Ishikawa (cell line): ENCODE results near the gene CFAP161.
A peak's percentile ranks its signal among the peaks of the same experiment; 100 is the strongest.

Experiments
- CEBPB ChIP-seq: IDR thresholded peaks from 2 replicates; pipeline ENCODE4 v1.6.1; 2012
- CREB1 ChIP-seq: IDR thresholded peaks from 2 replicates; pipeline ENCODE4 v1.6.1; 2012; ENCODE audit warnings: low read depth
- EGR1 ChIP-seq: IDR thresholded peaks from 2 replicates; pipeline ENCODE4 v1.6.1; 2012
- EP300 ChIP-seq: IDR thresholded peaks from 2 replicates; pipeline ENCODE4 v1.6.1; 2012; ENCODE audit warnings: borderline replicate concordance
- FOXM1 ChIP-seq: IDR thresholded peaks from 2 replicates; pipeline ENCODE4 v1.6.1; 2012; ENCODE audit warnings: low read depth, borderline replicate concordance
- NFIC ChIP-seq: IDR thresholded peaks from 2 replicates; pipeline ENCODE4 v1.6.1; 2012
- RAD21 ChIP-seq: IDR thresholded peaks from 2 replicates; pipeline ENCODE4 v1.6.1; 2012; ENCODE audit warnings: low read depth
- REST ChIP-seq: IDR thresholded peaks from 2 replicates; pipeline ENCODE4 v1.6.1; 2012; ENCODE audit warnings: low read depth, mild to moderate bottlenecking
- TAF1 ChIP-seq: IDR thresholded peaks from 2 replicates; pipeline ENCODE4 v1.6.1; 2012; ENCODE audit warnings: low read depth, mild to moderate bottlenecking
- TCF12 ChIP-seq: IDR thresholded peaks from 2 replicates; pipeline ENCODE4 v1.6.1; 2012; ENCODE audit warnings: low read depth
- TEAD4 ChIP-seq: IDR thresholded peaks from 2 replicates; pipeline ENCODE4 v1.6.1; 2012
- YY1 ChIP-seq: IDR thresholded peaks from 2 replicates; pipeline ENCODE4 v1.6.1; 2012; ENCODE audit warnings: low read depth
- ZBTB7A ChIP-seq: IDR thresholded peaks from 2 replicates; pipeline ENCODE4 v1.6.1; 2012; ENCODE audit warnings: low read depth
- TF ChIP-seq, protein P1 (sequence below): IDR thresholded peaks from 2 replicates; pipeline ENCODE4 v1.6.1; 2012
- TF ChIP-seq, protein P2 (sequence below): IDR thresholded peaks from 2 replicates; pipeline ENCODE4 v1.6.1; 2012

Gene CFAP161, protein sequence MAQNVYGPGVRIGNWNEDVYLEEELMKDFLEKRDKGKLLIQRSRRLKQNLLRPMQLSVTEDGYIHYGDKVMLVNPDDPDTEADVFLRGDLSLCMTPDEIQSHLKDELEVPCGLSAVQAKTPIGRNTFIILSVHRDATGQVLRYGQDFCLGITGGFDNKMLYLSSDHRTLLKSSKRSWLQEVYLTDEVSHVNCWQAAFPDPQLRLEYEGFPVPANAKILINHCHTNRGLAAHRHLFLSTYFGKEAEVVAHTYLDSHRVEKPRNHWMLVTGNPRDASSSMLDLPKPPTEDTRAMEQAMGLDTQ

GRCh38 chr15:81133782-81134461 is at the start of gene CFAP161:
TSS of gene CFAP161 (plus strand) at chr15:81134270. CDS start at chr15:81134330, 60 bp downstream.
- TF ChIP-seq, protein P1, sequence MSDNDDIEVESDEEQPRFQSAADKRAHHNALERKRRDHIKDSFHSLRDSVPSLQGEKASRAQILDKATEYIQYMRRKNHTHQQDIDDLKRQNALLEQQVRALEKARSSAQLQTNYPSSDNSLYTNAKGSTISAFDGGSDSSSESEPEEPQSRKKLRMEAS = 0 out of 2 replicates have a peak, but pooled peaks have one; percentile 18
- no peak for TF ChIP-seq RAD21

DNA sequence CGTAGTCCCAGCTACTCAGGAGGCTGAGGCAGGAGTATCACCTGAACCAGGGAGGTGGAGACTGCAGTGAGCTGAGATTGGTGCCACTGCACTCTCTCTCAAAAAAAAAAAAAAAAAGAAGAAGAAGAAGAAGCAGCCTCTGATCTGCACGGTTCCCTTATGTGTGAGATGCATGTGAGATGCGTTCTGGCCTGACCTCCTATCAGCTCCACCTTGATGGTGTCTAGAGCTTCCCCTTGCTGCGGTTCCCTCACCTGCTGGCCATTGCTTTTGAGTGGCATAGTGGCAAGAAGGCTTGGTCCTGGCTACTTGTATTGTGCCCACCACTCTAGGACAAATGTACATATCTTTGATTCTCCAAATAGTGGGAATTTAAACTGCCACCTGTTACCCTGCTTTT is 49.4 kb upstream of the CFAP161 start:
- no peak for TF ChIP-seq REST
- TF ChIP-seq CREB1 = no peak
- TF ChIP-seq CEBPB = no peak
- TF ChIP-seq RAD21 = no peak
- TF ChIP-seq TEAD4 = no peak
- TF ChIP-seq EP300 = no peak
- TF ChIP-seq YY1 = no peak
- TF ChIP-seq EGR1 = no peak

DNA sequence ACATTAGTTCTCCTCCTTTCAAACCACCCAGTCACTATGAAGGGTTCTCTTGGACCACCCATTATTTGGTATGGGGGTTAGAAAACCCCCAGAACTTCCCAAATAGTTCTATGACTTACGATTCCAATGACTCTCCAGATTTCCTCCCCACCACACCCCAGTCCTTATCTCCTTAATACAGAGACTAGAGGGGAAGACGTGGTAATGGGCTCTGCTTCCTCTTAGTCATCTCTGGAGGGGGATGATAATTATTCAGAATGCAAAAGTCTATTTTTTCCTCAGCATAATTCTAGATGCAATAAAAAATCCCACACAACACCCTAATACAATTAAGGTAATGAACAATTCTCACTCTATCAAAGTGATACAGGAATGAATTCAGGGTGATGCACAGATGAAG is 48.9 kb upstream of the CFAP161 start:
- TF ChIP-seq, protein P2, sequence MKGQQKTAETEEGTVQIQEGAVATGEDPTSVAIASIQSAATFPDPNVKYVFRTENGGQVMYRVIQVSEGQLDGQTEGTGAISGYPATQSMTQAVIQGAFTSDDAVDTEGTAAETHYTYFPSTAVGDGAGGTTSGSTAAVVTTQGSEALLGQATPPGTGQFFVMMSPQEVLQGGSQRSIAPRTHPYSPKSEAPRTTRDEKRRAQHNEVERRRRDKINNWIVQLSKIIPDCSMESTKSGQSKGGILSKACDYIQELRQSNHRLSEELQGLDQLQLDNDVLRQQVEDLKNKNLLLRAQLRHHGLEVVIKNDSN = no peak
- TF ChIP-seq CREB1 (no peak), YY1 (no peak), RAD21 (no peak), ZBTB7A (no peak), NFIC (no peak), EP300 (no peak), TEAD4 (no peak), EGR1 (no peak), CEBPB (no peak), TCF12 (no peak), FOXM1 (no peak), TAF1 (no peak), REST (no peak)
- TF ChIP-seq, protein P1 = no peak

GRCh38 chr15:81085898-81086297 is 48.2 kb upstream of the CFAP161 start:
- TF ChIP-seq EGR1 (no peak), FOXM1 (no peak), TAF1 (no peak), CEBPB (no peak), REST (no peak)
- TF ChIP-seq, protein P1 = no peak

GRCh38 chr15:81087066-81087465 is 47.0 kb upstream of the CFAP161 start:
- no peak for TF ChIP-seq EGR1
- no peak for TF ChIP-seq ZBTB7A
- no peak for TF ChIP-seq CEBPB
- TF ChIP-seq EP300 = no peak
- TF ChIP-seq, protein P2 = no peak
- TF ChIP-seq YY1 = no peak
- no peak for TF ChIP-seq FOXM1
- TF ChIP-seq RAD21 = no peak
- no peak for TF ChIP-seq TCF12
- TF ChIP-seq TEAD4 = no peak
- TF ChIP-seq TAF1 = no peak
- no peak for TF ChIP-seq NFIC
- TF ChIP-seq, protein P1 = no peak
- no peak for TF ChIP-seq CREB1
- TF ChIP-seq REST = no peak
